Astrocyte of the cerebellum (primary cell): ENCODE data around the gene EFHD1.
A peak's percentile ranks its signal among the peaks of the same experiment; 100 is the strongest.
"Not testable (repeated sequence)": the region's sequence is repeated elsewhere in the genome, so short reads cannot be mapped to it uniquely, and the experiment has no call there.

ENCODE experiments used
- DNase-seq: peaks from one replicate; pipeline ENCODE4 v3.0.0-alpha.2; 2011; ENCODE audit warnings: low read depth
- H3K4me3 ChIP-seq: 2 replicates; pipeline ENCODE4 v1.5.1; 2011; ENCODE audit warnings: mild to moderate bottlenecking, low read depth, low read length, moderate library complexity
- CTCF ChIP-seq: IDR thresholded peaks from 2 replicates; pipeline ENCODE4 v1.5.1; 2012; ENCODE audit warnings: low read length, low read depth, moderate library complexity, mild to moderate bottlenecking; ENCODE audit errors: missing control alignments
- in situ Hi-C: cut with HindIII; loops from 2 replicates; pipeline ENCODE4 v1.10.0; 2017; ENCODE audit warnings: low sequenced_read_pairs

The EFHD1 gene

GRCh38 chr2:232687382-232688160 is 54.2 kb downstream of the EFHD1 start:
- no peak for DNase-seq
- no peak for TF ChIP-seq CTCF
- no peak overlapping the region for H3K4me3 ChIP-seq
- in situ Hi-C loops: loop anchor here (5.0 kb wide), 1 partner anchor 40 kb away; no protein-coding TSS in a partner anchor

- no peak for TF ChIP-seq CTCF
- no peak overlapping the region for H3K4me3 ChIP-seq
- in situ Hi-C loops: loop anchor here (5.0 kb wide), 1 partner anchor 39 kb away; no protein-coding TSS in a partner anchor
- no peak for DNase-seq
These were observed 54.8 kb downstream of the EFHD1 start for GRCh38 chr2:232688201-232688600.

GRCh38 chr2:232689152-232689910 is 55.9 kb downstream of the EFHD1 start:
- TF ChIP-seq CTCF: no peak
- H3K4me3 ChIP-seq: no peak overlapping the region
- peak; percentile 5 for DNase-seq
- in situ Hi-C loops: loop anchor here (5.0 kb wide), 1 partner anchor 38 kb away; no protein-coding TSS in a partner anchor

GRCh38 chr2:232691117-232691516 is 57.7 kb downstream of the EFHD1 start:
- DNase-seq, H3K4me3 ChIP-seq, in situ Hi-C loops: not testable (repeated sequence)

GRCh38 chr2:232693344-232693743 is 59.9 kb downstream of the EFHD1 start:
- DNase-seq: no peak
- no peak for TF ChIP-seq CTCF
- H3K4me3 ChIP-seq: no peak overlapping the region
- in situ Hi-C loops: no loop called here

GRCh38 chr2:232696609-232697058 is 63.2 kb downstream of the EFHD1 start:
- DNase-seq: no peak
- in situ Hi-C loops: no loop called here
- no peak for TF ChIP-seq CTCF
- H3K4me3 ChIP-seq: peak overlapping the region; percentile 92
